Measurements from ENCODE around the gene PRKCB.

DNA sequence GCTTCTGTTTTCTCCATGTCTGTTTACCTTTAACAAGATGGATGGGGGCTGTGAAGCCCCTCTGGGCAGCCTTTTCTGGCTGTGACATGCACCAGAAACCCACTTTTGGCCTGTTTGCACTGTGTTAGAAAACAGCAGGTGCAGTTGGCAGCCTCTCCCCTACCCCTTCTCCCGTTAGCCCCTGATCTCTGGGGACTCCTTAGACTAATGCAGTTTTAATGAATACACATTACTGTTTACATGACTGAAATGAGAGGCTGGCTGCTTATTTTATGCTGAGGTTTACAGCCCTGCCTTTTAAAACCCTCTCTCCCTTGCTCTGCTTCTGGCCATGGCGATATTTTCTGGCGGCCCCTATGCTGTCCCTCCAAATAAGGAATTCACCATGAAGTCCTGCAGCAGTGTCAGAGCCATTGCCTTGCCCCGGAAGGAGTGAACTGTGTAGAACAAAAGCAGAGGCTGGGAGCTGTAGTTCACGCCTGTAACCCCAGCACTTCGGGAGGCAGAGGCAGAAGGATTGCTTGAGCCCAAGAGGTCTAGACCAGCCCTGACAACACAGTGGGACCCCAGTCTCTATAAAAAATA, 79.3 kb downstream of the PRKCB start:
- no peak for TF ChIP-seq CEBPB (IDR thresholded peaks at IDR 0.05)
- TF ChIP-seq, protein P1, sequence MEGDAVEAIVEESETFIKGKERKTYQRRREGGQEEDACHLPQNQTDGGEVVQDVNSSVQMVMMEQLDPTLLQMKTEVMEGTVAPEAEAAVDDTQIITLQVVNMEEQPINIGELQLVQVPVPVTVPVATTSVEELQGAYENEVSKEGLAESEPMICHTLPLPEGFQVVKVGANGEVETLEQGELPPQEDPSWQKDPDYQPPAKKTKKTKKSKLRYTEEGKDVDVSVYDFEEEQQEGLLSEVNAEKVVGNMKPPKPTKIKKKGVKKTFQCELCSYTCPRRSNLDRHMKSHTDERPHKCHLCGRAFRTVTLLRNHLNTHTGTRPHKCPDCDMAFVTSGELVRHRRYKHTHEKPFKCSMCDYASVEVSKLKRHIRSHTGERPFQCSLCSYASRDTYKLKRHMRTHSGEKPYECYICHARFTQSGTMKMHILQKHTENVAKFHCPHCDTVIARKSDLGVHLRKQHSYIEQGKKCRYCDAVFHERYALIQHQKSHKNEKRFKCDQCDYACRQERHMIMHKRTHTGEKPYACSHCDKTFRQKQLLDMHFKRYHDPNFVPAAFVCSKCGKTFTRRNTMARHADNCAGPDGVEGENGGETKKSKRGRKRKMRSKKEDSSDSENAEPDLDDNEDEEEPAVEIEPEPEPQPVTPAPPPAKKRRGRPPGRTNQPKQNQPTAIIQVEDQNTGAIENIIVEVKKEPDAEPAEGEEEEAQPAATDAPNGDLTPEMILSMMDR (IDR thresholded peaks at IDR 0.05), result no peak
- TF ChIP-seq ZSCAN20 (CRISPR knock-in tag; IDR thresholded peaks at IDR 0.05), result no peak
- TF ChIP-seq, protein P2, sequence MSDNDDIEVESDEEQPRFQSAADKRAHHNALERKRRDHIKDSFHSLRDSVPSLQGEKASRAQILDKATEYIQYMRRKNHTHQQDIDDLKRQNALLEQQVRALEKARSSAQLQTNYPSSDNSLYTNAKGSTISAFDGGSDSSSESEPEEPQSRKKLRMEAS (IDR thresholded peaks at IDR 0.05), result no peak
- TF ChIP-seq EP300 (IDR thresholded peaks at IDR 0.05), result no peak
- TF ChIP-seq, protein P3, sequence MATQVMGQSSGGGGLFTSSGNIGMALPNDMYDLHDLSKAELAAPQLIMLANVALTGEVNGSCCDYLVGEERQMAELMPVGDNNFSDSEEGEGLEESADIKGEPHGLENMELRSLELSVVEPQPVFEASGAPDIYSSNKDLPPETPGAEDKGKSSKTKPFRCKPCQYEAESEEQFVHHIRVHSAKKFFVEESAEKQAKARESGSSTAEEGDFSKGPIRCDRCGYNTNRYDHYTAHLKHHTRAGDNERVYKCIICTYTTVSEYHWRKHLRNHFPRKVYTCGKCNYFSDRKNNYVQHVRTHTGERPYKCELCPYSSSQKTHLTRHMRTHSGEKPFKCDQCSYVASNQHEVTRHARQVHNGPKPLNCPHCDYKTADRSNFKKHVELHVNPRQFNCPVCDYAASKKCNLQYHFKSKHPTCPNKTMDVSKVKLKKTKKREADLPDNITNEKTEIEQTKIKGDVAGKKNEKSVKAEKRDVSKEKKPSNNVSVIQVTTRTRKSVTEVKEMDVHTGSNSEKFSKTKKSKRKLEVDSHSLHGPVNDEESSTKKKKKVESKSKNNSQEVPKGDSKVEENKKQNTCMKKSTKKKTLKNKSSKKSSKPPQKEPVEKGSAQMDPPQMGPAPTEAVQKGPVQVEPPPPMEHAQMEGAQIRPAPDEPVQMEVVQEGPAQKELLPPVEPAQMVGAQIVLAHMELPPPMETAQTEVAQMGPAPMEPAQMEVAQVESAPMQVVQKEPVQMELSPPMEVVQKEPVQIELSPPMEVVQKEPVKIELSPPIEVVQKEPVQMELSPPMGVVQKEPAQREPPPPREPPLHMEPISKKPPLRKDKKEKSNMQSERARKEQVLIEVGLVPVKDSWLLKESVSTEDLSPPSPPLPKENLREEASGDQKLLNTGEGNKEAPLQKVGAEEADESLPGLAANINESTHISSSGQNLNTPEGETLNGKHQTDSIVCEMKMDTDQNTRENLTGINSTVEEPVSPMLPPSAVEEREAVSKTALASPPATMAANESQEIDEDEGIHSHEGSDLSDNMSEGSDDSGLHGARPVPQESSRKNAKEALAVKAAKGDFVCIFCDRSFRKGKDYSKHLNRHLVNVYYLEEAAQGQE (IDR thresholded peaks at IDR 0.05), result no peak
- TF ChIP-seq, protein P4, sequence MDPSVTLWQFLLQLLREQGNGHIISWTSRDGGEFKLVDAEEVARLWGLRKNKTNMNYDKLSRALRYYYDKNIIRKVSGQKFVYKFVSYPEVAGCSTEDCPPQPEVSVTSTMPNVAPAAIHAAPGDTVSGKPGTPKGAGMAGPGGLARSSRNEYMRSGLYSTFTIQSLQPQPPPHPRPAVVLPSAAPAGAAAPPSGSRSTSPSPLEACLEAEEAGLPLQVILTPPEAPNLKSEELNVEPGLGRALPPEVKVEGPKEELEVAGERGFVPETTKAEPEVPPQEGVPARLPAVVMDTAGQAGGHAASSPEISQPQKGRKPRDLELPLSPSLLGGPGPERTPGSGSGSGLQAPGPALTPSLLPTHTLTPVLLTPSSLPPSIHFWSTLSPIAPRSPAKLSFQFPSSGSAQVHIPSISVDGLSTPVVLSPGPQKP (IDR thresholded peaks at IDR 0.05; ENCODE audit: low read depth, low read length), result no peak
- TF ChIP-seq POLR2A (IDR thresholded peaks at IDR 0.05; ENCODE audit: low read length), result no peak
- no peak for TF ChIP-seq HDAC2 (IDR thresholded peaks at IDR 0.05)
- no peak for TF ChIP-seq RFX5 (IDR thresholded peaks at IDR 0.05)
- TF ChIP-seq RAD21 (conservative IDR thresholded peaks at IDR 0.05 in 1 of 2, IDR thresholded peaks at IDR 0.05 in 1 of 2), result no peak
- TF ChIP-seq, protein P5, sequence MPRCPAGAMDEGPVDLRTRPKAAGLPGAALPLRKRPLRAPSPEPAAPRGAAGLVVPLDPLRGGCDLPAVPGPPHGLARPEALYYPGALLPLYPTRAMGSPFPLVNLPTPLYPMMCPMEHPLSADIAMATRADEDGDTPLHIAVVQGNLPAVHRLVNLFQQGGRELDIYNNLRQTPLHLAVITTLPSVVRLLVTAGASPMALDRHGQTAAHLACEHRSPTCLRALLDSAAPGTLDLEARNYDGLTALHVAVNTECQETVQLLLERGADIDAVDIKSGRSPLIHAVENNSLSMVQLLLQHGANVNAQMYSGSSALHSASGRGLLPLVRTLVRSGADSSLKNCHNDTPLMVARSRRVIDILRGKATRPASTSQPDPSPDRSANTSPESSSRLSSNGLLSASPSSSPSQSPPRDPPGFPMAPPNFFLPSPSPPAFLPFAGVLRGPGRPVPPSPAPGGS (IDR thresholded peaks at IDR 0.05), result no peak
- no peak for TF ChIP-seq CBX2 (IDR thresholded peaks at IDR 0.05; ENCODE audit: borderline replicate concordance, low read depth)

All from A549 (cell line).